ENCODE data around the gene TMUB1.
A peak's percentile ranks its signal among the peaks of the same experiment; 100 is the strongest.

The TMUB1 gene

DNA sequence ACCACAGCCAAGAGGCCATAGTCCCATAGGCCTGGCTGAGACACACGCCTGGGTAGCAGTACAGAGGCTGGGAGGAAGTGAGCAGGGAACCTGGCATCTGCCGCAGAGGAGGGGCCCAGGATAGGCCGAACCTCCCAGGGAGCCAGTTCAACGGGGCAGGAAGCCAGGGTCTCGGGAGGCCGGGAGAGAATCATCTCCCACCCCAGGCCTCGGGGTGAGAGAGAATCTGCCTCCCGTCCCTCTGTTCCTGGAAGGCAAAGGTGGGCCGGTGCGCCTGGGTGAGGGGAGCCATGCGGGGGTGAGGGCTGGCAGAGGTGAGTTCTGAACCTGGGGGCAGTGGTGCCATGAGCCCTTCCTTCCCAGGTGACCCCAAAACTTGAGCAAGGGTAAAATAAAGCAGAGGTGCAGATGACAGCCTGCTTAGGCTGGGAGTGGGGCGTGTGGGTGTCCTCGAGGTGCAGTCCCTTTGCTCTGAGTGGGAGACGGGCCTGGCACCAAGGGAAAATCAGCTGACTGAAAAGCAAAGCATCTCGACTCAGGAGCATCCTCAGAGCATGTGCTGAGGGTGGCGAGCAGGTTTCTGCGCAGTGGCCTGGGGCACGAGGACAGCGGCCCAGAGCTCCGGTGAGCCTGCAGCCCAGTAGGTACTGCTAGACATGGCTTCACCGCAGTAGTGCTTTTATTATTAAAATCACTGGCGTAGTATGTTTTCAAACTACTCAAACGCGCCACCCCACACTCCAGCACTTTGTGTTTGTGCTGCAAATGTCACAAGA, 18.5 kb upstream of the TMUB1 start:
- no peak for DNase-seq (ENCODE audit: low spot score)
- Histone ChIP-seq H3K36me3 (replicated peaks in 1 of 2; ENCODE audit: control insufficient read depth in 2 of 2, insufficient read depth in 2 of 2, low read length in 2 of 2) (peaks cover 7 to 37% of the 10 kb centered on the region in 2 donors), H2AK5ac (ENCODE audit: low read depth, low read length) (no peak overlapping the region), H3K4me1 (ENCODE audit: control insufficient read depth in 2 of 2, insufficient read depth in 1 of 2, low read depth in 1 of 2, low read length in 2 of 2) (peaks cover 4 to 10% of the 10 kb centered on the region in 2 donors), H3K27ac (replicated peaks; ENCODE audit: low read length) (no peak overlapping the region), H2BK5ac (ENCODE audit: low read length) (no peak overlapping the region), H3K27me3 (ENCODE audit: control insufficient read depth in 3 of 3, insufficient read depth in 3 of 3, low read depth in 1 of 3, low read length in 3 of 3) (no peaks in the 10 kb centered on the region), H2BK12ac (ENCODE audit: low read length) (no peak overlapping the region), H3K18ac (ENCODE audit: low read length) (no peak overlapping the region), H3K23ac (ENCODE audit: low read depth, low read length, poor library complexity) (peak overlapping the region; percentile 25), H3K14ac (ENCODE audit: low read length) (no peak overlapping the region), H2AFZ (ENCODE audit: low read length) (no peak overlapping the region), H3K79me1 (ENCODE audit: low read depth, low read length) (peaks cover 15% of the 10 kb centered on the region), H3K4me3 (ENCODE audit: low read length in 2 of 2) (no peak overlapping the region), H3K9ac (ENCODE audit: low read depth, low read length, poor library complexity) (peak overlapping the region; percentile 44), H2BK15ac (ENCODE audit: low read length) (no peak overlapping the region), H3K9me3 (replicated peaks in 1 of 2; ENCODE audit: control insufficient read depth in 2 of 2, insufficient read depth in 1 of 2, low read depth in 1 of 2, low read length in 2 of 2) (no peaks in the 10 kb centered on the region), H4K8ac (ENCODE audit: low read depth, low read length) (no peak overlapping the region), H3K4ac (ENCODE audit: low read length) (no peak overlapping the region), H2BK120ac (ENCODE audit: low read depth, low read length) (no peak overlapping the region), H3K4me2 (ENCODE audit: insufficient read depth, low read length, poor library complexity, severe bottlenecking) (no peak overlapping the region), H4K91ac (ENCODE audit: low read depth, low read length, poor library complexity) (no peak overlapping the region)
- no CpG with 5 or more reads among the region's 24 CpGs for WGBS, 2 donors (ENCODE audit: extremely low coverage in 2 of 2, insufficient read length in 2 of 2, insufficient replicate concordance in 1 of 2)

DNA sequence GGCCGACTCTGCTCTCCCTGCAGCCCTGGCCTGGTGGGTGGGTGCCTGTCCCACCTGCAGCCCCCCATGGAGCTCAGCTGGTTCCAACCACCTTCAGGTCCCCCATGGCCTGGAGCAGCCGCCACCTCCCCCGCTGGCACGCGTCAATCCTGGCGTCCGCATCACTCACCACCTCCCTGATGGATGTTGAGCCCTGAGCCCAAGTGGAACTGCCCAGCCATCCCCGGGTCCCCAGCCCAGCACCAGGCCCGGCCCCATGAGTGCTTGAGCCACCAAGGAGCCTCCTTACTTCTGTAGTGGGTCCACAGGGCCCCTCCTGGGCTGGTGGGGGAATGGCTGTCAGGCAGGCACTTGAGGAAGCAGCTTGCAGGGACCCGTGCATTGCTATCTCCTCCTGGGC, 17.6 kb upstream of the TMUB1 start:
- no peak overlapping the region for H3K4me3 ChIP-seq (ENCODE audit: low read length in 2 of 2)
- no peak overlapping the region for H4K8ac ChIP-seq (ENCODE audit: low read depth, low read length)
- no peak overlapping the region for H2BK15ac ChIP-seq (ENCODE audit: low read length)
- no peak overlapping the region for H4K91ac ChIP-seq (ENCODE audit: low read depth, low read length, poor library complexity)
- peak overlapping the region; percentile 53 for H2BK5ac ChIP-seq (ENCODE audit: low read length)
- H3K4me1 ChIP-seq (ENCODE audit: control insufficient read depth in 2 of 2, insufficient read depth in 1 of 2, low read depth in 1 of 2, low read length in 2 of 2): peaks cover 4 to 10% of the 10 kb centered on the region in 2 donors
- no CpG with 5 or more reads among the region's 10 CpGs for WGBS, 2 donors (ENCODE audit: extremely low coverage in 2 of 2, insufficient read length in 2 of 2, insufficient replicate concordance in 1 of 2)
- no peak overlapping the region for H3K4me2 ChIP-seq (ENCODE audit: insufficient read depth, low read length, poor library complexity, severe bottlenecking)
- H3K9ac ChIP-seq (ENCODE audit: low read depth, low read length, poor library complexity): no peak overlapping the region
- no peaks in the 10 kb centered on the region for H3K9me3 ChIP-seq (replicated peaks in 1 of 2; ENCODE audit: control insufficient read depth in 2 of 2, insufficient read depth in 1 of 2, low read depth in 1 of 2, low read length in 2 of 2)
- no peak for DNase-seq (ENCODE audit: low spot score)
- peak overlapping the region; percentile 38 for H3K14ac ChIP-seq (ENCODE audit: low read length)
- H3K79me1 ChIP-seq (ENCODE audit: low read depth, low read length): peaks cover 18% of the 10 kb centered on the region
- no peak overlapping the region for H2BK12ac ChIP-seq (ENCODE audit: low read length)
- no peak overlapping the region for H3K23ac ChIP-seq (ENCODE audit: low read depth, low read length, poor library complexity)
- H2BK120ac ChIP-seq (ENCODE audit: low read depth, low read length): no peak overlapping the region
- no peak overlapping the region for H3K18ac ChIP-seq (ENCODE audit: low read length)
- no peak overlapping the region for H3K4ac ChIP-seq (ENCODE audit: low read length)
- H3K36me3 ChIP-seq (replicated peaks in 1 of 2; ENCODE audit: control insufficient read depth in 2 of 2, insufficient read depth in 2 of 2, low read length in 2 of 2): peaks cover 7 to 34% of the 10 kb centered on the region in 2 donors
- H2AK5ac ChIP-seq (ENCODE audit: low read depth, low read length): no peak overlapping the region
- no peak overlapping the region for H3K27ac ChIP-seq (replicated peaks; ENCODE audit: low read length)
- no peak overlapping the region for H2AFZ ChIP-seq (ENCODE audit: low read length)
- no peaks in the 10 kb centered on the region for H3K27me3 ChIP-seq (ENCODE audit: control insufficient read depth in 3 of 3, insufficient read depth in 3 of 3, low read depth in 1 of 3, low read length in 3 of 3)

DNA sequence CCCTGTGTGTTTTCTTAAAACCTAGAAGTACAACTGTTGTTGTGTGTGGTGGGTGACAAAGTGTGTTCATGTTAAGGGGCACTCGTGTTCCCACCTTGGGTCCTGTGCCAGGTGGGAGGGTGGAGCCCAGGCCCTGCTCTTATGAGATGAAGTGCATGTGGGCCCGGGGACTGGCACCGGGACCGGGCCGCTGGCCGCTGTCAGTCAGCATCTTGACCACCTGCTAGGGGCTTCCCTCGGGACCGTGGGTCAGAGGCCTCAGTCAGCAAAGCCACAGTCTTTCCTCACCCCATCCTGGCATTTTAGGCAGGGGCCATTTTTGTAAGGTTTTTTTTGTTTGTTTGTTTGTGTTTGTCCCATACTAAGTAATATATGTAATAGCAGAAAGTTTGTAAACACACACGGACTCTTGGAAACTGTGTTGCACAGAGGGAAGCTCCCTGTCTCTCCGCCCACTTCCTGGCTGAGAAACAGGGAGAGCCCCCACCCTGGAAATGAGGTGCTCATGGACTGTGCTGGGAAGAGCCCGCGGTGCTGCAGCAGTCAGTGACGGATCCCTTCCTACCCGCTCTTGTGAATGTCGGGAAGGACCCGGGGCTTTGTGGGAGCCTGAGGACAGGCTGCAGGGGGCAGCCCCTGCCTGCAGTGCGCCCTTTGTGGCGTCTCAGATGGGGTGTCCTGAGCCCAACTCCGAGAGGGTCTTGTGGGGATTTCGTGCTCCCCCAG, 16.4 kb upstream of the TMUB1 start:
- Histone ChIP-seq H3K9me3 (replicated peaks in 1 of 2; ENCODE audit: control insufficient read depth in 2 of 2, insufficient read depth in 1 of 2, low read depth in 1 of 2, low read length in 2 of 2) (no peaks in the 10 kb centered on the region), H3K14ac (ENCODE audit: low read length) (no peak overlapping the region), H3K9ac (ENCODE audit: low read depth, low read length, poor library complexity) (peak overlapping the region; percentile 60), H3K4ac (ENCODE audit: low read length) (no peak overlapping the region), H2AK5ac (ENCODE audit: low read depth, low read length) (no peak overlapping the region), H3K79me1 (ENCODE audit: low read depth, low read length) (peaks cover 17% of the 10 kb centered on the region), H3K27ac (replicated peaks; ENCODE audit: low read length) (no peak overlapping the region), H3K27me3 (ENCODE audit: control insufficient read depth in 3 of 3, insufficient read depth in 3 of 3, low read depth in 1 of 3, low read length in 3 of 3) (no peaks in the 10 kb centered on the region), H2AFZ (ENCODE audit: low read length) (no peak overlapping the region), H2BK15ac (ENCODE audit: low read length) (no peak overlapping the region), H4K8ac (ENCODE audit: low read depth, low read length) (no peak overlapping the region), H2BK5ac (ENCODE audit: low read length) (peak overlapping the region; percentile 82), H2BK120ac (ENCODE audit: low read depth, low read length) (no peak overlapping the region), H3K23ac (ENCODE audit: low read depth, low read length, poor library complexity) (no peak overlapping the region), H3K36me3 (replicated peaks in 1 of 2; ENCODE audit: control insufficient read depth in 2 of 2, insufficient read depth in 2 of 2, low read length in 2 of 2) (peaks cover 7 to 29% of the 10 kb centered on the region in 2 donors), H3K4me1 (ENCODE audit: control insufficient read depth in 2 of 2, insufficient read depth in 1 of 2, low read depth in 1 of 2, low read length in 2 of 2) (peaks cover 4 to 8% of the 10 kb centered on the region in 2 donors), H4K91ac (ENCODE audit: low read depth, low read length, poor library complexity) (no peak overlapping the region), H3K4me2 (ENCODE audit: insufficient read depth, low read length, poor library complexity, severe bottlenecking) (no peak overlapping the region), H3K4me3 (ENCODE audit: low read length in 2 of 2) (no peak overlapping the region), H2BK12ac (ENCODE audit: low read length) (no peak overlapping the region), H3K18ac (ENCODE audit: low read length) (no peak overlapping the region)
- DNase-seq (ENCODE audit: low spot score): no peak
- WGBS, 2 donors (ENCODE audit: extremely low coverage in 2 of 2, insufficient read length in 2 of 2, insufficient replicate concordance in 1 of 2): no CpG with 5 or more reads among the region's 20 CpGs

DNA sequence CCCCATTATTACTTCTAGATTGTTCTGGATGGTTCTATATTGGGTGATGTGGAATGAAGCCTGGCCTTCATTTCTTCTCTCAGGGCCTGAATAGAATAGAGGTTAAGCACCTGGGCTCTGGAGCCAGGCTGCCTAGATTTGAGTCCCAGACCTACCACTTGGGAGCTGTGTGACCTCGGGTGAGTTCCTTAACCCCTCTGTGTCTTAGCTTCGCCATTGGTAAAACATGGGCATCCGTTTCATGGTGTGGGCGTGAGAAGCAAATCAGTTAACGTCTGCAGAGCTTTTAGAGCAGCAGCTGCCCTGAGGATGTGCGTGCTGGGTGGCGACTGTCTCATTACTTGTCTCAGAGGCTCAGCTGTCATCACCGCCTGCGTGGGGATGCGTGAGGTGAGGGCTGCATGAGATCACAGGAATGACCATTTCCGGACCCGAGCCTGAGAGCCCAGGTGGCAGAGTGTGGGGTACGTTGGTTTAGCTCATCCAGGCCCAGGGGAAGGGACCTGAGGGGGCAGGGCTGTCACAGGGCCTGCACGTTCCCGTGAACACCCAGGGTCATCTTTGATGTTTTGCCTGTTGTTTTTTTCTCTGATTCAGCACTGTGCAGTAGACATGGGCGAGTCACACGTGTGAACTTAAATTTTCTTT, 12.7 kb upstream of the TMUB1 start:
- Histone ChIP-seq H3K4me3 (ENCODE audit: low read length in 2 of 2) (no peak overlapping the region), H3K27ac (replicated peaks; ENCODE audit: low read length) (no peak overlapping the region)
- WGBS, 2 donors (ENCODE audit: extremely low coverage in 2 of 2, insufficient read length in 2 of 2, insufficient replicate concordance in 1 of 2): no CpG with 5 or more reads among the region's 17 CpGs

More for the DNA sequence above, 12.7 kb upstream of the TMUB1 start:
- H2BK15ac ChIP-seq (ENCODE audit: low read length): no peak overlapping the region
- H3K9ac ChIP-seq (ENCODE audit: low read depth, low read length, poor library complexity): no peak overlapping the region
- peaks cover 0 to 2% of the 10 kb centered on the region in 2 donors for H3K4me1 ChIP-seq (ENCODE audit: control insufficient read depth in 2 of 2, insufficient read depth in 1 of 2, low read depth in 1 of 2, low read length in 2 of 2)
- no peak overlapping the region for H2BK5ac ChIP-seq (ENCODE audit: low read length)
- H3K36me3 ChIP-seq (replicated peaks in 1 of 2; ENCODE audit: control insufficient read depth in 2 of 2, insufficient read depth in 2 of 2, low read length in 2 of 2): peaks cover 5 to 41% of the 10 kb centered on the region in 2 donors
- no peaks in the 10 kb centered on the region for H3K27me3 ChIP-seq (ENCODE audit: control insufficient read depth in 3 of 3, insufficient read depth in 3 of 3, low read depth in 1 of 3, low read length in 3 of 3)
- no peak overlapping the region for H3K4me2 ChIP-seq (ENCODE audit: insufficient read depth, low read length, poor library complexity, severe bottlenecking)
- H3K14ac ChIP-seq (ENCODE audit: low read length): no peak overlapping the region
- H3K18ac ChIP-seq (ENCODE audit: low read length): no peak overlapping the region
- H2AK5ac ChIP-seq (ENCODE audit: low read depth, low read length): no peak overlapping the region
- H2BK12ac ChIP-seq (ENCODE audit: low read length): no peak overlapping the region
- H2BK120ac ChIP-seq (ENCODE audit: low read depth, low read length): no peak overlapping the region
- H3K9me3 ChIP-seq (replicated peaks in 1 of 2; ENCODE audit: control insufficient read depth in 2 of 2, insufficient read depth in 1 of 2, low read depth in 1 of 2, low read length in 2 of 2): no peaks in the 10 kb centered on the region
- no peak overlapping the region for H2AFZ ChIP-seq (ENCODE audit: low read length)
- H4K91ac ChIP-seq (ENCODE audit: low read depth, low read length, poor library complexity): no peak overlapping the region
- H3K79me1 ChIP-seq (ENCODE audit: low read depth, low read length): peaks cover 24% of the 10 kb centered on the region
- H4K8ac ChIP-seq (ENCODE audit: low read depth, low read length): no peak overlapping the region
- DNase-seq (ENCODE audit: low spot score): no peak
- no peak overlapping the region for H3K4ac ChIP-seq (ENCODE audit: low read length)
- peak overlapping the region; percentile 45 for H3K23ac ChIP-seq (ENCODE audit: low read depth, low read length, poor library complexity)

Measured in neuronal stem cell (in vitro differentiated cells).